NCI-H1930 (cell line): ENCODE results near the gene PLEKHA5.
"Not testable (repeated sequence)": the region's sequence is repeated elsewhere in the genome, so short reads cannot be mapped to it uniquely, and the experiment has no call there.

Experiments used
- DNase-seq, 2 experiments: peaks; one replicate each; lab custom pipeline; 2025; lab: John Stamatoyannopoulos, UW

Gene PLEKHA5

DNA sequence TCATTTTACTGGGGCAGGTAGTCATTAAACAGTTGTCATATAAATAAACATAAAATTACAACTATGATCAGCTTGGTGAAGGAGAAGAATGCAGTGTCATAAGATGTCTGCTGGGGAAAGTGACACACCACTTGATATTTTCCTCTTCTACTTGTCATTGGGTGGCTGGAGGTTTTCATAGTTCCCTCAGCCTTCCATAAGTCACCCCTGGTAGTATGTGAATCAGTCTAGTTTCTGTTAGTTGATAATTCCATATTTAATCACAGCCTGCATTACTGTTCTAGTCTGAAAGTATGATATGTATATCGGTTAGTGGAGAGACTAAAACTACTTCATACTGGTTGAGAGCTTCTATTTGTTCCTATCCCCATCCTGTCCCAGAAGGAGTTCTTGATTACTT lies 38.2 kb downstream of the PLEKHA5 start:
- DNase-seq = no peak

DNA sequence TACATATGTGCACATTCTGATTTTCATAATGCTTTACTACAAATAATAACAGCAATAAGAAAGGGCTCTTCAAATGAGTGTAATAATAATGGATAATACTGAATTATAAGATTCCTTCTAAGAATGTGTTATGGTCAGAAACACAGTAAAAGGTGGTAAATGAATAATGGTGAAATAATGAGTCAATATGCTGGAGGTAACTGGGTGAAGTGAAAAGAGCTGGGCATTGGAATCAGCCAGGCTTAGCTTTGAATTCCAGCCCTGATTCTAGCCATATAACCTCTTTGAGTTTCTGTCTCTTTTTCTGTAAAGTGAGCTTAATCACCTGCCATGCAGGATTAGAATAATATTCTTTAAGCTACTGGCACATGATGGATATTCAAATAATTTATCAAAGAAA lies 39.1 kb downstream of the PLEKHA5 start:
- DNase-seq = no peak

DNA sequence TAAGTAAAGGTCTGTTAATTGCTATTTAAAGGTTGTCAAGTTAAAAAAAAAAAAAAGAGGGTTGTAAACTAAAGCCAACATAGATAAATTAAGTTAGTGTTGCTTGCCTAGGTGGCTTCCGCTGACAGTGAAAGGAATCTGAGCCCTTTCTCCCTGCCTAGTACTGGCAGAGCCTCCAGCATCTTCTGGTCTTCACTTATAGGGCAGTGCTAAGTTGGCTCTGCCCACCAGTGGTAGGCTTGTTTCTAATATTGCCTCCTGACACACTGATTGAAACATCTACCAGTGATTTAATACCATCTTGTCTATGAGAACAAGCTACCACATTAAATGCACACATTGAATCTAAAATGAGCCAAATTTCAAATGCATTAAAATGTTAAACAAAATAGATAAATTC lies 39.7 kb downstream of the PLEKHA5 start:
- no peak for DNase-seq

DNA sequence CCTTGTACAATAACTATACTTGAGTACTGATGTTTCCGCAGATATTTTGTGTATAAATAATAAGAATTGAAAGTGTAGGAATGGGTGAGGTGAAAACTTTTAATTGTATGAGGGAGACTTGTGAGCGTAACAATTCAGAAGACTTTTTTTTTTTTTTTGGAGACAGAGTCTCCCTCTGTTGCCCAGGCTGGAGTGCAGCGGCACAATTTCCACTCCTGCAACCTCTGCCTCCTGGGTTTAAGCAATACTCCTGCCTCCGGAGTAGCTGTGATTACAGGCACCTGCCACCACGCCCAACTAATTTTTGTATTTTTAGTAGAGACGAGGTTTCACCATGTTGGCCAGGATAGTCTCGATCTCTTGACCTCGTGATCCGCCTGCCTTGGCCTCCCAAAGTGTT lies 40.8 kb downstream of the PLEKHA5 start:
- not testable (repeated sequence) for DNase-seq

DNA sequence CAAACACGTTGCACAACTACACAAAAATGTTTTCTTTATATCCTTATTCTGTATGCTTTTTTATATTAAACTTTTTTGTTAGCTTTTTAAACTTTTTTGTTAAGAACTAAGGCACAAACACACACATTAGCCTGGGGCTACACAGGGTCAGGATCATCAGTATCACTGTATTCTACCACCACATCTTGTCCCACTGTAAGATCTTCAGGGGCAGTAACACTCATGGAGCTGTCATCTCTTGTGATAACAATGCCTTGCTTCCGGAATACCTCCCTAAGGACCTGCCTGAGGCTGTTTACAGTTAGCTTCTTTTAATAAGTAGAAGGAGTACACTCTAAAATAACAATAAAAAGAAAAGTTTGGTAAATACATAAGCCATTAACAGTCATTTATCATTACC lies 42.2 kb downstream of the PLEKHA5 start:
- DNase-seq = no peak

DNA sequence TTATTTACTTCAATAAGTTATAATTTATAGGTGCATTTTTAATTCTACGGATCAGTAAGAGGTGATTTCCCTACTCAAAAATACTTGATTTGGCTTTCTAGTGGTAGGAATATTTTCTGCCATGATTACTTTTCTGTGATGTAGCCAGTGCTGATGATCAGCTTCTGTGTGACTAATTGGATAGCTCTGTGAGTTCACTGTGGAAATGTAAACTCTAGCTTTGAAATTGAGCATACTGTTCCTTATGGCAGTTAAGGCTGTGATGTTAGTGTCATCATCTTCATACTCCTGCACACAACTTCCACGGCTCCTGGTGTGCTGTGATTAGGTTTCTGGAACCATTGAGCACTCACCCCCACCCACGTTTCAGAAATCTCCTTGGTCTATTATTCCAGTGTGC lies 48.2 kb downstream of the PLEKHA5 start:
- no peak for DNase-seq

DNA sequence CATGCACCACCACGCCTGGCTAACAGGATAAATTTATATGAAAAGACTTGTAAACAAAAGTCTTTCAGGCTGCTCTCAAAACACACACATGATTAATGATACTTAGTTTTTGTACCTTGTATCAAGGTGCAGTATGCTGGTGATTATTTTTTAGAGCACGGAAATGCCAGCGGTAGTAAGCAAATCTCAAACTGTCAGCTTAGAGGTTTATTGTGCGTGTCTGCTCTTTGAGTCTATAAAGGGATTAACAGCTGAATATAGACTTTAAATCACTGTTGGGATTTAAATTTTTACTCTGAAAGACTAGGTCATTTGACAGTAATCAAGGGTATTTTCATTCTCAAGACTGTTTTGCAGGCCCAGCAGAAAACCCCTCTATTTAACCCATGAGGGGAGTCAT lies 50.5 kb downstream of the PLEKHA5 start:
- DNase-seq = no peak

DNA sequence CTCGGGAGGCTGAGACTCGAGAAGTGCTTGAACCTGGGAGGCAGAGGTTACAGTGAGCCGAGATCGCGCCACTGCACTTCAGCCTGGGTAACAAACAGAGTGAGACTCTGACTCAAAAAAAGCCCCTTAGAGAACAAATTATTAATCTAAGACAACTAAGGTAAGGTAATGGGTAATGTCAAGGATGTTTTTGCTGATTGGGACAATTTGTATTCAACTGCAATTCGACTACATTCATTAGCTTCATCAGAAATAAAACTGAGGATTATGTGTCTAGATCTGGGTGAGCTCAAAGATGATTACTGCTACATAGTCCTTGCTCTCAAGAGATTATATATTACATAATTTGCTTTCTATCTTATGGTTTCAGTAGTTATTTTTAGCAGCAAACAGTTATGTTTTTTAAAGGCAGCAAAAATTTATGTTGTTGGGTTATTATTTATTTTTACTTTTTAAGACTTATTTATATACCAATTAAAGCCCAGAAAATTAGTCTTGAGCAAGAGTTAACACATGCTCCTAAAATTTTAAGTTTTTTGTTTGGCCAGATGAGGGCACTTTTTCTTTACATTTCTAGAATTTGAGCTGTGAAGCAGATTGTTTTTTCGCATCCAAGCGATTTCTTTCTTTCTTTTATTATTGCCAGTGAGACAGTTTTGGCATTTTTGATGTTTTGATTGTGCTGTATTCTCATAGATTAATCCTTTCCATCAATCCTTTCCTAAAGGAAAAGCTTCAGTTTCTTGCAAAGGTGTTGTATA lies 52.3 kb downstream of the PLEKHA5 start:
- DNase-seq = no peak

DNA sequence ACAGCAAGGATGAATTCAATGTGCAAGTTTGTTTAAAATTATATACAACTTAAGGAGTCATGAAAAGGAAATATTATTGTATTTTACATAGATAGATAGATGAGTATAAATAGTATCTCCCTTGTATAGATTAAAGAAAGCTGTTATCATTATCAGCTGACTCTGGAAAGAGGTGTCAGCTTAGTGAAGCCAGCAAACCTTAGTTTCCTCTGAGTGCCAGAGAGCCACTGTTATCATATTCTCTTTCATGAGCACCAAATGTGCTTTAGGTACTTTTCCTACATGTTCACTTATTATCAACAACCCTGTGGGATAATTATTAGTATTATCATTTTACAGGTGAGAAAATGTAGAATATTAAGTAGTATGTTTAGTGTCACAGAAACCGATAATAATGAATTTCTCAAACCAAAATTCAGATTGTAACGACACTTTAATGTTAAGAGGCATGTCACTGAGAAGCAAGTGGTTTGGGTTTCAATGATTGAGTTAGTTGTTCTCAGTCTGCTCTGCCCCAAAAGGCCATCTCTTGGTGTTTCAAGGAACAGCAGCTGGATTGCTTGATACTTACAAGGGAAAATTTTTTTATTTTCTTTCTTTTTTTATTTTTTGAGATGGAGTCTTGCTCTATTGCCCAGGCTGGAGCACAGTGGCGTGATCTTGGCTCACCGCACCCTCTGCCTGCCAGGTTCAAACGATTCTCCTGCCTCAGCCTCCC lies 53.7 kb downstream of the PLEKHA5 start:
- DNase-seq = no peak

DNA sequence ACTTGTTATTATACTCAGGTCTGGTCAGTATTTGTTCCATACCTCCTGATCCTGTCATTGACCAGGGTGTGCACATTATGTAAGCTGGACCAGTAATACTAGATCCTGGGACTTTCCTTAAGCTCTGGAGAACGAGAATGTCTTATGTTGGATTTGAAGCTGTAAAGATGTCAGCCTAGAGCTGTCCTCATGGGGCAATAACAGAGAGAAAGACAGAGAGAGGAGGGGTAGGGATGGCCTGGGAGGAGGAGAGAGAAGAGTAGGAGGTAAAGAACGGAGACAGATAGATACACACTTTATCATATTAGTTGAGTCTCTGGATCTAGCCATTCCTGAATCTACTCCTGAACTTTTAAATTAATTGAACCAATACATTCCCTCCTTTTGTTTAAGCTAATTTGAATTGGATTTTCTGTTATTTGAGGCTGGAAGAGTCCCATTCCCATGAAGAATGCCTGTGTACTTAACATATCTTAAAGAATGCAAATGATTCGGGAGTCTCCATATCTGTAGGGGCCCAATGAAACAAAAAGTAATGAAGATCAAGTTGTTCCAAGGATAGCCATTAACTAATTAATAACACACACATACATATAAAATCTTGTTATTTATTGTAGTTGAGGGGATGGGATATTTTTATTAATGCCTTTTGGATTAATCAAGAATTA lies 55.9 kb downstream of the PLEKHA5 start:
- no peak for DNase-seq

DNA sequence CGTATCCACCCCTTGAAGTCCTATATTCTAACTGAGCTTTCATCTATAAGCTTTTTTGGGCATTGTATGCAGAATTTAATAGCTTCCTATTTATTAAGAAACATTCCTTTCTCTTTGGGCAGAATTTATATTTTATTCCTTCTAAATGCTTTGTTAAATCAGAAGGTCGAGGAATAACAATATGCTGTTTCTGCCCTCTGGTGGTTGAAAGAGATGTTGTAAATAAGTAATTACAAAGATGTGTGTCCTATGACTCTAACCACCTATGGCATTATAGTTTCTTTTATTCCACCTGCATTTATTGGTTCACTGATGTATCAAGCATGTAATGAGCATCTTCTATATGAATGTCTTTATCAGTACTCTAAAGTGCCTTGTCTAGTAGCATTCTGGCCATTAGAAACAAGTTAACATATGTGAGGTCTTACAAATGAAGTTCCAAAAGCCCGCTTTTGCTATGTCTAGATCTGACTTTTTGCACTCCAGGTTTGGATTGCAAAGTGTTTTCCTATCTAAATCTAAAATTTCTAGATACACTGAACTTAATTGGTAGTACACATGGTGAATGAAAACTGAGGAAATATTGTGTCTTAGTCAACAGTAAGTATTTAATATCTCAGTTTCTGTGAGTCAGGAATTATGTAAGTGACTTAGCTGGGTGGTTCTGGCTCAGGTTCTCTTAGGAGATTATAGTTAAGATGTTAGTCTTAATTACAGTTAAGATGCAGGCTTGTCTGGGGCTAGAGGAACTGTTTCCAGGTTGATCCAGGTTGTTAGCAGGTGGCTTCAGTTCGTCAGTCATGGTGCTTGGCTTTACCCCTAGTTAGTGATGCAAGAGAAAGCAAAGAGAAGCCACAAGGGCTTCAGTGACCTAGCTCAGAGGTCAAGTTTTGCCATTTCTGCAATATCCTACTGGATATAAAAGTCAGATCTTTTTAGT lies 57.5 kb downstream of the PLEKHA5 start:
- DNase-seq = peak in 1 of 2 experiments; percentile 22

DNA sequence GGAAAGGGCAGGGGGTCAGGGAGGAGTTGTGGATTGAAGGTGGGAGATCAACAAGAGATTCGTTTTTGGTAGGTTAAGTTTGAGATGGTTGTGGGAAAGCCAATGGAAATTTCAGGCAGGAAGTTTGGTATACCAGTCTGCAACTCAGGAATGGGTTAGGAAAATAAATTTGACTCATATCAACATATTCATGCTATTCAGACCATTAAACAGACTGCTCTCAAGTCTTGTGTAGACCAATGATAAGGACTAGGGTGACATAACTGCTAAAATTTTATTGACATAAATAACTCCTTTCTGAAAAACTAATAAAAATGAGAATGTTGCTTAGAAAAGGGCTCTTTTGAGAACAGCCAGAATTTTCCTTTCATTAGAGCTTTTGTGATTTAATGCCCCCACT lies 60.0 kb downstream of the PLEKHA5 start:
- DNase-seq = no peak

DNA sequence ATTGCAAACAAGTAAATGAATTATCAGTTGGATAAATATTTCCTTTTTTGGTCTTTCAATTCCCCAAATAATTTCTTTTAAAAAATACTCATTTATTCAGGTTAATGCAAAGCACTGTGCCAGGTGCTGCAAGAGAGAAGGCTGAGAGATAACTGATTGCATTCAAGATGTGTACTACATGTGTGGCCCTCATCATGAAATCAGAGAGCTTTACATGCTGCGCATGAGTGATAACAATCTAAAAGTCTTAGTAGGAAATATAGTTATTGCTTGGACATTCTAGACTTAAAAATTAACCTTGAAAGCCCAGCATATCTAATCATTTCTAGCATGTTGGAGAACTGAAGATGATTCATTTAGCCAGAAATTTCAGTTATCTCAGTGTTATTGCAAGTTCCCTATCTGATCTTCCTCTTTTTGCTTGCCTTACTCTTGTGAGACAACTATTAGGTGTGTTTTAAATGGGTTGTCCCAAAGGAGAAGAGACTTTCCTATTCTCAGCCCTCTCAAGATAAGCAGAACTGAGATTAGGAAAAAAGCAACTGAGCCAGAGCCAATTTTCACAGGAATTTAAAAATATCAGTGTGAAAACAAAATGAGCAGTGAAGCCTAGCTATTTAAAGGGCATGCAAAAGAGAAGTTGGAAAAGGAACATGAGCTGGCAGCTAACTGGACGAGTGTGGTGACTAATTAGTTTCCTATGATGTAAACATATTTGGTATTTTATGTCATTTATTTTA lies 60.9 kb downstream of the PLEKHA5 start:
- DNase-seq = no peak

DNA sequence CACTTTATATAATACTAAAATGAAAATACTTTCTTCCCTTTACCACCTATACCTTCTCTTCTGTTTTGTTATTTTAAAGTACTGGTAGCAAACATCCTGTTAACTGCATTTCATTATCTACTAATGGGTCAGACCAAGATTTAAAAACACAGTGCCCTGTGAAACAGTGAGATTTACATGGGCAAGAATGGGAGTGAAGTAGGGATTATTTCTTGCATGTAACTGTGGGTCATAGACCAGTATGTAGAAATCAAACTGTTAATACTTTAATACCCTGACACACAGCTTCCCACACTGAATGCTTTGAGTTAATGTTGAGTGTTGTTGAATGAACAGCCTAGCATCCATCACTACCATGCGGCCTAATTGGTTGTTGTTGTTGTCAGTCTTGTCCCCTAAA lies 61.6 kb downstream of the PLEKHA5 start:
- DNase-seq = no peak

DNA sequence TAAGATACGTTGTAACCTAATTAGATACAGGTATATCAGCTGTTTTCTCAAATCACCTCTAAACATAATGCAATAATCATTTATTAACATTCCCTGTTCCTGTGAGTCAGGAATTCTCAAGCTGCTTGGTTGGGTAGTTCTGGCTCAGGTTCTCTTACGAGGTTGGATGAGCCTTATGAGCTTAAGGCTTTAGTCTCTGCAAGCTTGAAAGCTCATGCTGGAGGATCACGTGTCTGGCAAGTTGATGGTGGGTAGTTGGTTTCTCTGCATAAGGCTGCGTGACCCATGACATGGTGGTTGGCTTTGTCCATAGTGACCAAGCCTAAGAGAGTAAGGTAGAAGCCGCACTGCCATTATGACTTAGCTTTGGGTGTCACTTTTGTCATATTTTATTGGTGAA lies 62.0 kb downstream of the PLEKHA5 start:
- DNase-seq = no peak

DNA sequence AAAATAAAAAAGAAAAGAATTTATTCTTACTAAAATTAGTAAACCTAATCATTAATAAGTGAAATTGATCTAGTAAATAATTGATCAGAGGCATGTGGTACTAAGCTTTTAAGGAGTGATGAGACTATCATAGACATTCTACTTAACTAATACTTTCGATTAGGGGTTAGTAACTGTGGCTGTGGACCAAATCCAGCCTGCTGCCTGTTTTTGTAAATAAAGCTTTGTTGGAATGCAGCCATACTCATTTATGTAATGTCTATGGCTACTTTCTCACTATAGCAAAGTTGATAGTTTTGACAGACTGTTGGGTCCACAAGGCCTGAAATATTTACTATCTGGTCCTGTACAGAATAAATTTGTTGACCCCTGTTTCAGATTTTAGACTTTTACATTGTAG lies 63.2 kb downstream of the PLEKHA5 start:
- DNase-seq = no peak

DNA sequence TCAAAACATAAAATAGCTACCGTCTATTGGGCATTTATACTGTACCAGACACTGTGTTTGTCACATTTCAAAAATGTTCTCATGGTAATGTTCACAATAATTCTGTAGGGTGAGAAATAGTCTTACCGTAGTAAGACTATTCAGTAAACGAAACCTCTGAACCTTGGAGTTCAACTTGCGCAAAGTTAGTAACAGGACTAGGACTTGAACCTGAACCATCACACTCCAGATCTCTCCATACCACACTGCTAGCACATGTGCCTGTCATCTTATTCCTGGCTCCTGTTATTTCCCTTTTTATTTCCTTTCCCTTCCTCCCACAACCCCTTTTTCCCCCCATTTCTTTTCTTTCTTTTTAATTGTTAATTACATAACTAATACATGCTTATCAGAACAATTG lies 65.4 kb downstream of the PLEKHA5 start:
- no peak for DNase-seq

DNA sequence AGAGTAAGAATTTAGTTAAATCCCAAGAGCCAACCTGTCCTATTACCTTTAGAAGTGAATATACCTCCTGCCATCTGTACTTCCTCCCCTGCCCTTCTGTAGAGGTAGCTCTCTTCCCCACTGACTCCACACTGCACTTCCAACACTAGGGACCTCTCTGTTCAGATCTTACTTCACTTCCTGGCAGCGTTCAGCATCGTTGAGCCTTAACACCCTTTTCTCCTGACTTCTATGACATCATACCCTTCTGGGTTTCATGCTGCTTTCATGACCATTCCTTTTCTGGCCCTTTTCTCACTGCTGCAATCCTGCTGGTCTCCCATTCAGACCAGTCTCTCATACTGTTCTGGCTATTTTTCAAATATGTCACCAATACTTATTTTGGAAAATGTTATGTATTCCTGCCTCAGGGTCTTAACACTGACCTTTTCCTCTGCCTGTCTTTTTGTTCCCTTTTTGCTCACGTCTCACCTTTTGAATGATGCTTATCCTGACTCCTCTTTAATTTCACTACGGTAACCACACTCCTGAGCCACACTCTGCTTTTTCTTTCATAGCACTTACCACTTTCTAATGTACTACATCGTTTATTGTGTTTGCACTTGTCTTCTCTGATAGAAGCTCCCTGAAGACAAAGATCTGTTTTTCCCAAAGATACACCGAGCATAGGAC lies 67.6 kb downstream of the PLEKHA5 start:
- no peak for DNase-seq

DNA sequence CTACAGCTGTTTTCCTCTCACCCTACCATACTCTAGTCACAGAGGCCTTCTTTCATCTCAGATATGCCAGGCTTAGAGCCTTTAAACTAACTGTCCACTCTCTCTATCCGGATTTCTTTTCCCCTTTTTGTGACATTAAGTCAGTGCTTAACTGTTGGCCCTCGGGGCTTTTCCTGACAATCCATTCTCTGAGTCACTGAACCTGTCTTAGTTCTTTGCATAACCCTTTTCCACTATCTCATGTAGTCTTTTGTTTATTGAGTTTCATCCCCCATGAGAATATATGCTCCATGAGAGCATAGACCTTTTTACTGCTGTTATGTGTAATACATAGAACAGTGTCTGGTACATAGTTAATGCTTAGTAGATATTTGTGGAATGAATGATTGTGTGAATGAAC lies 68.7 kb downstream of the PLEKHA5 start:
- DNase-seq = no peak

DNA sequence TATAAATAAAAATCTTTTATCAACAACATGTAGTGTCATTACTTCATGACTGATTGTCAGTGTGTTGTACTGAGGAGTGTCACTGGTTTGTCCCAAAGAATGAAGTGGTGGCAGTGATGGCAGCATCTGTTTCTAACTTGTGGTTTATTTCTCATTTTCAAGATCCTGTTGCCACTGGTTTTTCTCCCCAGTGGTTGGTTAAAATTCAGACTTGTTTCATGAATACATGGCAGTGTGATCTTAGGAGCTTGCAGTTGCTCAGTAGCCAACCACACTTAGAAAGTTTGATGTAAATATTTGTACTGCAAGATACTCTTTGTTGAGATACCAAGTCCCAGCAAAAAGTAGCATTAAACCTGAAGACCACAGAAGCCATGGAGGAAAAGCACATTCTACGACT lies 69.8 kb downstream of the PLEKHA5 start:
- DNase-seq = no peak

DNA sequence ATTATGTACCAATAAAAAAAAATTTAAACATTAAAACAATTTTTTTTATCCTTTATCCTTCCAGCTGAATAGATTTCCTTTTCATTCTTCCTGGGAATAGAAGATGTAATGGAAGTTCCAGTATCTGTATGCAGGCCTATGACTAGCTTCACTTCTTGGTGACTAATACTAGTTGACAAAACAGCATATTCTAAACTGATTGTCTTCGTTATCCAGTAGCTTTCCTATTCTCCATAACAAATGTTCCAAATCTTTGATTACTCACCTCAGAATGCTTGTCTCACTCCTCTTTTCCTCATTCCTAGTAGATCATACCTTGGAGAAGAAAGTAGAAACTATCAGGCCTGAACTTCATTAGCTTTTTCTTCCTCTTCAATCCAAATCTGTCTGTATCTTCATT lies 70.7 kb downstream of the PLEKHA5 start:
- no peak for DNase-seq
